Measurements from ENCODE around the gene HMOX1. TPM values are rescaled to one million over a fixed set of nuclear protein-coding genes. Genes with fewer than 3 reads are reported as not detected.
"Not testable (repeated sequence)": the region's sequence is repeated elsewhere in the genome, so short reads cannot be mapped to it uniquely, and the experiment has no call there.

HMOX1 gene
- polyA plus RNA-seq, 10 donors: 12.1 to 32.2 (median 17.1) TPM

DNA sequence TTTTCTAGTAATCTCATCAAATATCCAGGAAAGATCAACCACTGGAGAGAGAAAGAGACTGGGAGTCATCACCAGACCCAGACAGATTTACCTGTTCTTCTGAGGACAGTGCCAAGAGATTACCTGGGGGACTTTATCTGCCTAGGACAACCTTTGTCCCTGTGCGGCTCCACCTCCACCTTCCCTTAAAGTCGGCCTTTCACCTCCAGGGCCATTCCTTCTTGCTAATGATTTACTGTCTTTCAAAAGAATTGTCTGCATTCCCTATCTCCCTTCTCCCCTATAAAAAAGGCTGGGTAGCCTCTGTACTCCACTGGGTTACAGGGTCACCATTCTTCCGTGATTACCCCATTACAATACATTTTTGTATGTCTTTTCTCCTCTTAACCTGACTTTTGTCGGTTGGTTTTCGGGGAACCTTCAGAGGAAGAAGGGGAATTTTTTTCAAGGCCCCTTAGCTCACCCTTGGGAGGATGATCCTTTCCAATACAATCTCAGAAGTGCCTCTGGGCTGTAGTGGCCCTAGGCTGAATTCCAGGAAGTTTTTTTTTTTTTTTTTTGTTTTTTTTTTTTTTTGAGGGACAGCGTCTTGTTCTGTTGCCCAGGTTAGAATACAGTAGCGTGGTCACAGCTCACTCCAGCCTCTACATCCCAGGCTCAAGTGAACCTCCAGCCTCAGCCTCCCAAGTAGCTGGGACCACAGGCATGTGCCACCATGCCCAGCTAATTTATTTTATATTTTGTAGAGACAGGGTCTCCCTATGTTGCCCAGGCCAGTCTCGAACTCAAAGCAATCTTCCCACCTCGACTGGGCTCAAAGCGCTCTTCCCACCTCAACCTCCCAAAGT is 1.5 kb upstream of the HMOX1 start:
- no peak for DNase-seq

DNA sequence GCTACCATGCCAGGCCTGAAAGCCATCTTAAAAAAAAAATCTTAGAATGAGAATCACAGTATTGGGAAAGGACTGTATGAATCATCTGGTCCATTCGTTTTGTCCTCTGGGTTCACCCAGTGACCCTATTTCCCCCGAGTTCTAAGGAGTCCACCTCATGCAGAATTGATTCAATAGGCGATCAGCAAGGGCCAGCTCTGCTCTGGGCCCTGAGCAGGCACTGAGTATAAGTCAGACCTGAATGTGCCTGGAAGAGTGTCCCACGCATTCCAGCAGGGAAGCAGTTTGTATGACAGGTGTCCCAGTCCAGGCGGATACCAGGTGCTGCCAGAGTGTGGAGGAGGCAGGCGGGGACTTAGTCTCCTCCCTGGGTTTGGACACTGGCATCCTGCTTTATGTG is 883 bp upstream of the HMOX1 start:
- DNase-seq: no peak

DNA sequence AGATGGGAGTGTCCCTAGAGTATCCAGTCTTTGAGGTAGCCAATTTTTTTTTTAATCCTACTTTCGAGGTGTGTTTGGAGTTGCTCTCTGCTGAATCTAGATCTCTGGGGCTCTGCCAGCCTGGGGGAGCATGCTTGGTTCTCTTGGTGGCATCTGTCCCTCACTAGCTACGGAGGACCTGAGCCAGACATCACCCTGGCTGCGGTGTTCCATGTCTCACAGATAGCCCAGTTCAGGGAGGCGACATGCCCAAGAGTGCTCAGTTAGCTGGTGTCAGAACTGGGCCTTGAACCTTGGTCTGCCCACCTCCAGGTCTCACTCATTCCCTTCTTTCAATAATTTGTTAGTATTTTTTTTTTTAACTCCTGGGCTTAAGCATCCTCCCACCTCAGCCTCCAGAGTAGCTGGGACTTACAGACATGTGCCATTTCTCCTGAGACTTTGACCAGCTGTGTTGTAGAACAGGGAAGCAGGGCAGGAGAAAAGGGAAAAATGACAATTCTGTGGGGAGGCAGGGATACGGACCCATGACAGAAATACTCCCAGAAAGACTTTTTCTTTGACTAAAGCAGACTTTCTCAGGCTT is 621 bp downstream of the HMOX1 start:
- no peak for DNase-seq

- no peak for DNase-seq
Measured at GRCh38 chr22:35383679-35384071, 2.8 kb downstream of the HMOX1 start.

DNA sequence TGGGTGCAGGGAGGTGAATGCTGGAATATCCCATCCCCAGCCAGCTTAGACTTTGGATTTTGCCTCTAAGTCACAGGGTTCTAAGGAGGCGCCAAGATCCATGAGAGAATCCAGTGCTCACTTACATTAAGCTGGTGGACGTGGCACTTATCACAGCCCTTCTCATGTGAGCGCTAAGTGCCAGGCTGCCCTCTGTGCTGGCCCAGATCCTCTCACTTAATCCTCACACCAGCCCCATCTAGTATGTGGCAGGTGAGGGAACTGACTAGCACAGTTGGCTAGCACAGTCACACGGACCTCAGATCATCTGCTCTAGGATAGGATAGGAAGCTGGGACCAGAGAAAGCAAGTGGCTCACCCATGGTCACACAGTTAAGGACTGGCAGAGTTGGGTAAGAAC is 3.6 kb downstream of the HMOX1 start:
- no peak for DNase-seq

- no peak for DNase-seq
Measured at GRCh38 chr22:35384975-35385588, 4.2 kb downstream of the HMOX1 start.

DNA sequence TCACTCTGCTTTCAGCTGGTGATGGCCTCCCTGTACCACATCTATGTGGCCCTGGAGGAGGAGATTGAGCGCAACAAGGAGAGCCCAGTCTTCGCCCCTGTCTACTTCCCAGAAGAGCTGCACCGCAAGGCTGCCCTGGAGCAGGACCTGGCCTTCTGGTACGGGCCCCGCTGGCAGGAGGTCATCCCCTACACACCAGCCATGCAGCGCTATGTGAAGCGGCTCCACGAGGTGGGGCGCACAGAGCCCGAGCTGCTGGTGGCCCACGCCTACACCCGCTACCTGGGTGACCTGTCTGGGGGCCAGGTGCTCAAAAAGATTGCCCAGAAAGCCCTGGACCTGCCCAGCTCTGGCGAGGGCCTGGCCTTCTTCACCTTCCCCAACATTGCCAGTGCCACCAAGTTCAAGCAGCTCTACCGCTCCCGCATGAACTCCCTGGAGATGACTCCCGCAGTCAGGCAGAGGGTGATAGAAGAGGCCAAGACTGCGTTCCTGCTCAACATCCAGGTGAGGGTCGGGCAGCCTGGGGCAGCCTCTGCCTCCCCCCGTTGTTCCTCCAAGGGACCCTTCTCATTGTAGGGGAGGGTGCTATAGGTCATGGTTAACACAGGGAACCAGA is 5.9 kb downstream of the HMOX1 start:
- DNase-seq: no peak

GRCh38 chr22:35390933-35391332 is 10.0 kb downstream of the HMOX1 start:
- DNase-seq: no peak

GRCh38 chr22:35392357-35392756 is 11.5 kb downstream of the HMOX1 start:
- no peak for DNase-seq

- no peak for DNase-seq
Measured at GRCh38 chr22:35393116-35394010, 12.5 kb downstream of the HMOX1 start.

- DNase-seq: no peak
Measured at GRCh38 chr22:35394011-35394312, 13.1 kb downstream of the HMOX1 start.

- DNase-seq: no peak
Measured at GRCh38 chr22:35394810-35395563, 14.1 kb downstream of the HMOX1 start.

DNA sequence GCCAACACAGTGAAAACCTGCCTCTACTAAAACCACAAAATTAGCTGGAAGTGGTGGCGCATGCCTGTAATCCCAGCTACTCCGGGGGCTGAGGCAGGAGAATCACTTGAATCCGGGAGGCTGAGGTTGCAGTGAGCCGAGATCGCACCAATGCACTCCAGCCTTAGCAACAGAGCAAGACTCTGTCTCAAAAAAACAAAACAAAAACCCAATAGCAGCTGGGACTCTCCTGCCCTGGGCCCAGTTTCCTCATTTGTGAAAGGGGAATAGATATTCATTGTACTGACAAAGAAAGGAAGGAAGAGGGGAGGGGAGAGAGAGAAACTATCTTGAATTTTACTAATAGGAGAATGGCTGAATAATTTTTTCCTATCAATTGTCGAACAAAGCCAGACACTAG is 15.7 kb downstream of the HMOX1 start:
- not testable (repeated sequence) for DNase-seq

DNA sequence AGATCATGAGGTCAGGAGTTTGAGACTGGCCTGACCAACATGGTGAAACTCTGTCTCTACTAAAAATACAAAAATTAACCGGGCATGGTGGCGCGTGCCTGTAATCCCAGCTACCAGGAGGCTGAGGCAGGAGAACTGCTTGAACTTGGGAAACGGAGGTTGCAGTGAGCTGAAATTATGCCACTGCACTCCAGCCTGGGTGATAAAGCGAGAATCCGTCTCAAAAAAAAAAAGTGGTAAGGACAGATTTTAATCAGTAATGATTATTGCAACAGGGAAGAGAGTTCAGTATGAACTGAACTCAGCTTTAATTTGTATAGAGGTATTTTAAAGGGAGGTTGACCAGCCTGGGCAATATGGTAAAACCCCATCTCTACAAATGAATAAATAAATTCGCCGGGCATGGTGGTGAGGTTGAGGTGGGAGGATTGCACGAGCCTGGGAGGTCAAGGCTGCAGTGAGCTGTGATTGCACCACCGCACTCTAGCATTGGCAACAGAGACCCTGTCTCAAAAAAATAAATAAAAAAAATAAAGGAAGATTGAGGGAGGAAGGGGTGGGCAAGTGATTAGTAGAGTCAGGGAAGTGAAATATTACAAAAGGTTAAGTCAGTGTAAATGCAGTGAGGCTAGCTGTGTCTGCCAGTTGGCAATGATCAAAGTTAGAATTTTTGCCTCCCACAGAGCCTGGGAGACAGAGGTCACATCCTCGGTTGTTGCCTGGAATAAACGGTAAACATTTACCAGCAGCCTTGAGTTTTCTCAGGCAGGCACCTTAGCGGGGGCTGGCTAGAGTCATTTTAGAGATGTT is 16.4 kb downstream of the HMOX1 start:
- DNase-seq: no peak

DNA sequence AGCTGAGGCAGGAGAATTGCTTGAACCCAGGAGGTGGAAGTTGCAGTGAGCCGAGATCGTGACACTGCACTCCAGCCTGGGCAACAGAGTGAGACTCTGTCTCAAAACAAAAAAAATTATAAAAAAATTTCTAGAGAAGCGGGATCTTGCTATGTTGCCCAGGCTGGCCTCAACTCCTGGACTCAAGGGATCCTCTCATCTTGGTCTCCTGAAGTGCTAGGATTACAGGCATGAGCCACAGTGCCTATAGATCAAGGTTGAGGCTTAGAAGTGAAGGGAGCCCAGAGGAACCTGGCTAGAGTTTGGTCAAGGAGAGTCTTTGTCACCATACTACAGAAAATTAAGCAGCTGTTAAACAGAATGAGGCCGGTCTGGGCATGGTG is 17.7 kb downstream of the HMOX1 start:
- no peak for DNase-seq

GRCh38 chr22:35399114-35399677 is 18.3 kb downstream of the HMOX1 start:
- DNase-seq: no peak

- DNase-seq: peak; percentile 98 to 99 (median 99)
Measured at GRCh38 chr22:35399678-35400500, 19.0 kb downstream of the HMOX1 start, which contains the start of gene MCM5. Gene MCM5, plus strand, starts transcription at chr22:35400140. Its CDS starts 299 bp downstream, at chr22:35400439.

DNA sequence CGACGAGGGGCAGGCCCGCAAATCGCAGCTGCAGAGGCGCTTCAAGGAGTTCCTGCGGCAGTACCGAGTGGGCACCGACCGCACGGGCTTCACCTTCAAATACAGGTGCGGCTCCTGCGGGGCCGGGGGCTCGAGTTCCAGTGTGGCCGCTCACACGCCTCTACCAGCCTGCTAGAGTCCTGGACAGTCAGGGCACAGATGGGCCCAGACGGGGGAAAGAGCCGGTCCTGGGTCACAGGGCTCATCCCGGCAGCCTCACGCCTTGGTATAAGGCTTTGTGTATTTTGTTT is 19.6 kb downstream of the HMOX1 start:
- DNase-seq: no peak

DNA sequence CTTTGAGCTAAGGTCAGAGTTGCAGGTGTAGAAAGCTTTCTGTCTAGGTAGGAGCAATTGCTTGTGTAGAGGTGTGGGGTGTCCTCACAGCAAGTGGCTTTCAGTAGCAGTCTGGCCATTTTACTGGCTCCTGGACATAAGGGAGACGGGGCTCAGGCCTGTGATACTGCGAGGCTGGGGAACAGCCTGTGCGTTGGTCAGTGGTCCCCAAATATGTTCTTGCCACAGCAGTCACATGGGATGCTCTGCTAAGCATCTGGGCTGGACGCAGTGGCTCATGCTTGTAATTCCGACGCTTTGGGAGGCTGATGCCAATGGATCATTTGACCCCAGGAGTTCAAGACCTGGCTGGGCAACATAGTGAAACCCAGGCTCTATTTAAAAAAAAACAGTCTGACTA is 21.0 kb downstream of the HMOX1 start:
- no peak for DNase-seq
